Trophoblast cell (in vitro differentiated cells and primary cell): Measurements from ENCODE around the gene MRAS.

Source experiments
- DNase-seq, 2 donors: peaks; one replicate each; pipeline ENCODE4 v3.0.0-alpha.2; 2016
- H2AFZ ChIP-seq: 2 replicates; pipeline ENCODE4 v1.6.1; 2013; ENCODE audit warnings: low read length, moderate library complexity, mild to moderate bottlenecking; ENCODE audit not compliant: insufficient read depth, poor library complexity
- H2AK5ac ChIP-seq: 2 replicates; pipeline ENCODE4 v1.6.1; 2013; ENCODE audit warnings: mild to moderate bottlenecking, low read length
- H2BK120ac ChIP-seq: 2 replicates; pipeline ENCODE4 v1.6.1; 2013; ENCODE audit warnings: low read length, mild to moderate bottlenecking, moderate library complexity; ENCODE audit not compliant: insufficient read depth, poor library complexity
- H2BK12ac ChIP-seq: 2 replicates; pipeline ENCODE4 v1.6.1; 2013; ENCODE audit warnings: mild to moderate bottlenecking, low read length, moderate library complexity
- H2BK5ac ChIP-seq: 2 replicates; pipeline ENCODE4 v1.6.1; 2013; ENCODE audit warnings: low read length, low read depth, moderate library complexity, mild to moderate bottlenecking; ENCODE audit not compliant: poor library complexity
- H3K14ac ChIP-seq: 2 replicates; pipeline ENCODE4 v1.6.1; 2013; ENCODE audit warnings: mild to moderate bottlenecking, low read length
- H3K18ac ChIP-seq: 2 replicates; pipeline ENCODE4 v1.6.1; 2013; ENCODE audit warnings: mild to moderate bottlenecking, low read length
- H3K23ac ChIP-seq: 2 replicates; pipeline ENCODE4 v1.6.1; 2013; ENCODE audit warnings: low read length
- H3K27ac ChIP-seq: 2 replicates; pipeline ENCODE4 v1.5.1; 2013; ENCODE audit warnings: low read depth, mild to moderate bottlenecking, inconsistent platforms, low read length, moderate library complexity
- H3K27me3 ChIP-seq: 2 replicates; pipeline ENCODE4 v1.6.1; 2013; ENCODE audit warnings: inconsistent platforms, mild to moderate bottlenecking, low read length, moderate library complexity; ENCODE audit not compliant: insufficient read depth
- H3K36me3 ChIP-seq, 2 experiments: 1 replicate in 1 of 2; 2 replicates in 1 of 2; pipeline ENCODE4 v1.6.1; 2013; ENCODE audit warnings: low read length in 2 of 2, mild to moderate bottlenecking in 2 of 2, moderate library complexity in 1 of 2; ENCODE audit not compliant: insufficient read depth in 2 of 2, control insufficient read depth in 1 of 2
- H3K4ac ChIP-seq: 2 replicates; pipeline ENCODE4 v1.6.1; 2013; ENCODE audit warnings: low read depth, mild to moderate bottlenecking, low read length, moderate library complexity
- H3K4me1 ChIP-seq, 2 experiments: 1 replicate in 1 of 2; 2 replicates in 1 of 2; pipeline ENCODE4 v1.6.1; 2013; ENCODE audit warnings: low read length in 2 of 2, mild to moderate bottlenecking in 2 of 2, moderate library complexity in 1 of 2; ENCODE audit not compliant: insufficient read depth in 2 of 2, control insufficient read depth in 1 of 2
- H3K4me2 ChIP-seq: 2 replicates; pipeline ENCODE4 v1.6.1; 2013; ENCODE audit warnings: inconsistent platforms, mild to moderate bottlenecking, low read length, moderate library complexity
- H3K4me3 ChIP-seq: 2 replicates; pipeline ENCODE4 v1.5.1; 2013; ENCODE audit warnings: mild to moderate bottlenecking, low read depth, low read length, inconsistent platforms
- H3K79me1 ChIP-seq: one replicate; pipeline ENCODE4 v1.6.1; 2013; ENCODE audit warnings: low read length
- H3K79me2 ChIP-seq: 2 replicates; pipeline ENCODE4 v1.6.1; 2013; ENCODE audit warnings: low read length, mild to moderate bottlenecking; ENCODE audit not compliant: control insufficient read depth, insufficient read depth, poor library complexity
- H3K9ac ChIP-seq: 2 replicates; pipeline ENCODE4 v1.6.1; 2013; ENCODE audit warnings: mild to moderate bottlenecking, low read length
- H3K9me3 ChIP-seq: 2 replicates; pipeline ENCODE4 v1.6.1; 2013; ENCODE audit warnings: low read depth, mild to moderate bottlenecking, control low read depth, inconsistent platforms, low read length; ENCODE audit not compliant: insufficient read depth
- H4K12ac ChIP-seq: 2 replicates; pipeline ENCODE4 v1.6.1; 2013; ENCODE audit warnings: low read depth, mild to moderate bottlenecking, low read length, moderate library complexity
- H4K8ac ChIP-seq: 2 replicates; pipeline ENCODE4 v1.6.1; 2013; ENCODE audit warnings: low read depth, mild to moderate bottlenecking, low read length, moderate library complexity
- H4K91ac ChIP-seq: one replicate; pipeline ENCODE4 v1.6.1; 2013; ENCODE audit warnings: low read depth, mild to moderate bottlenecking, low read length, moderate library complexity
- WGBS: extraction: QIAGEN DNeasy Blood & Tissue Kit; methylation state at CpG from one replicate; pipeline ENCODE4 v1.1.7; 2013; ENCODE audit warnings: missing lambda C conversion rate; ENCODE audit not compliant: insufficient read length, insufficient coverage; ENCODE audit errors: extremely low coverage; 5-methylcytosine and 5-hydroxymethylcytosine counted together

MRAS gene

DNA sequence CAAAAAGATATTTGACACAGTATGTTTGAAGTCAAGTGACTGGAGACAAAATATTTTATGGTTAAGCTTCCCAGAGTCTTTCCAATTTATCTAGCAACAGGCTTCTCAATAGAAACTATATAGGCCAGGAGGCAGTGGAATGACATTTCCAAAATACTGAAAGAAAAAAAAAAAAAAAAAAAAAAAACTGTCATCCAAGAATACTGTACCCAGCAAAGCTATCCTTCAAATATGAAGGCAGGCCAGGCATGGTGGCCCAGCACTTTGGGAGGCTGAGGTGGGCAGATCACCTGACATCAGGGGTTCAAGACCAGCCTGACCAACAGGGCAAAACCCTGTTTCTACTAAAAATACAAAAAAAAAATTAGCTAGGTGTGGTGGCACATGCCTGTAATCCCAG is 39.6 kb upstream of the MRAS start:
- Histone ChIP-seq H3K79me2 (no peaks in the 10 kb centered on the region), H3K27me3 (no peaks in the 10 kb centered on the region), H3K4me2 (no peak overlapping the region), H2AFZ (no peak overlapping the region), H4K8ac (no peak overlapping the region), H3K4ac (no peak overlapping the region), H3K4me1 (no peaks in the 10 kb centered on the region), H4K91ac (no peak overlapping the region), H3K4me3 (no peak overlapping the region), H3K9me3 (peaks cover 11% of the 10 kb centered on the region), H2BK5ac (no peak overlapping the region), H2BK120ac (no peak overlapping the region), H2AK5ac (no peak overlapping the region), H4K12ac (no peak overlapping the region), H3K18ac (no peak overlapping the region), H3K9ac (no peak overlapping the region), H2BK12ac (no peak overlapping the region), H3K27ac (no peak overlapping the region), H3K36me3 (no peaks in the 10 kb centered on the region), H3K23ac (no peak overlapping the region), H3K79me1 (no peaks in the 10 kb centered on the region), H3K14ac (no peak overlapping the region)
- DNase-seq = no peak

DNA sequence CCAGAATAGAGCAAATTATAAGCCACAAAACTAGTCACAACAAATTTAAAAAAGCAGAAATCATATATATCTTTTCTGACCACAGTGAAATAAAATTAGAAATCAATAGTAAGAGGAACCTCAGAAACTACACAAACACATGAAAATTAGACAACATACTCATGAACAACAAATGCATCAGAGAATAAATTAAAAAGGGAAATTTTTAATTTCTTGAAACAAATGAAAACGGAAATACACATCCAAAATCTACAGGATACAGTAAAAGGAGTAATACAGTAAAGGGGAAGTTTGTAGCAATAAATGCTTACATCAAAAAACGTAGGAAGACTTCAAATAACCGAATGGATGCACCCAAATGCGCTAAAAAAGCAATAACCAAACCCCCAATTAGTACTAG is 37.9 kb upstream of the MRAS start:
- H3K4me2 ChIP-seq = no peak overlapping the region
- H2AK5ac ChIP-seq = no peak overlapping the region
- no peaks in the 10 kb centered on the region for H3K79me1 ChIP-seq
- no peaks in the 10 kb centered on the region for H3K27me3 ChIP-seq
- H4K12ac ChIP-seq = no peak overlapping the region
- no peak overlapping the region for H4K91ac ChIP-seq
- H4K8ac ChIP-seq = no peak overlapping the region
- H3K36me3 ChIP-seq = no peaks in the 10 kb centered on the region
- no peak overlapping the region for H2BK120ac ChIP-seq
- WGBS = no CpG with 5 or more reads among the region's 4 CpGs
- H3K79me2 ChIP-seq = no peaks in the 10 kb centered on the region
- no peak overlapping the region for H2BK12ac ChIP-seq
- H3K23ac ChIP-seq = no peak overlapping the region
- no peak for DNase-seq
- no peak overlapping the region for H3K14ac ChIP-seq
- no peak overlapping the region for H2AFZ ChIP-seq
- no peak overlapping the region for H3K18ac ChIP-seq
- no peak overlapping the region for H3K4ac ChIP-seq
- no peak overlapping the region for H3K9ac ChIP-seq
- H3K4me1 ChIP-seq = no peaks in the 10 kb centered on the region
- no peak overlapping the region for H2BK5ac ChIP-seq
- H3K4me3 ChIP-seq = no peak overlapping the region
- H3K27ac ChIP-seq = no peak overlapping the region
- H3K9me3 ChIP-seq = peaks cover 11% of the 10 kb centered on the region

DNA sequence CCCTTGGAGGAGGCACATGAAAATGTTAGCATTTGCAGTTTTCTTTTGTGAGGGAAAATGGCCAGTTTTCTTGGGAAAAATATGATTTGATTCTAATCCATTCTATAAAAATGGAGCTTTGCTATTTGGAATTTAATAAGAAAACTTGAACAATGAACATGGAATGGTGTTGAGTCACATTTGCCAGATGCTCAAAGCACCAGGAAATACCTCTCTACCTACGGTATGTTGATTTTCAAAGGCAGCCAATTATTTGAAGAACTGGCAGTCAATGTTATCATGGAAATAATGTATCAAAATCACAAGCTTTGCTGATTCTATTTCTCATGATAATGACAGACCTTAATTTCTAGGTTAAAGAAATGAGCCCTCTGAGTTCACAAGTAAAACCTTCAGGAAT is 33.6 kb upstream of the MRAS start:
- H3K14ac ChIP-seq = no peak overlapping the region
- H3K79me2 ChIP-seq = no peaks in the 10 kb centered on the region
- no peak overlapping the region for H2BK5ac ChIP-seq
- H4K8ac ChIP-seq = no peak overlapping the region
- no peaks in the 10 kb centered on the region for H3K27me3 ChIP-seq
- H3K27ac ChIP-seq = no peak overlapping the region
- H3K4me1 ChIP-seq = no peaks in the 10 kb centered on the region
- H2AFZ ChIP-seq = no peak overlapping the region
- no CpG with 5 or more reads among the region's 1 CpG for WGBS
- H2BK120ac ChIP-seq = no peak overlapping the region
- H2BK12ac ChIP-seq = no peak overlapping the region
- no peak overlapping the region for H4K91ac ChIP-seq
- no peak overlapping the region for H2AK5ac ChIP-seq
- no peak overlapping the region for H3K9ac ChIP-seq
- no peak overlapping the region for H3K4ac ChIP-seq
- H3K79me1 ChIP-seq = no peaks in the 10 kb centered on the region
- H3K9me3 ChIP-seq = no peaks in the 10 kb centered on the region
- DNase-seq = peak in 1 of 2 donors; percentile 69
- no peak overlapping the region for H4K12ac ChIP-seq
- no peak overlapping the region for H3K4me3 ChIP-seq
- no peak overlapping the region for H3K4me2 ChIP-seq
- H3K23ac ChIP-seq = no peak overlapping the region
- H3K36me3 ChIP-seq = no peaks in the 10 kb centered on the region
- no peak overlapping the region for H3K18ac ChIP-seq

DNA sequence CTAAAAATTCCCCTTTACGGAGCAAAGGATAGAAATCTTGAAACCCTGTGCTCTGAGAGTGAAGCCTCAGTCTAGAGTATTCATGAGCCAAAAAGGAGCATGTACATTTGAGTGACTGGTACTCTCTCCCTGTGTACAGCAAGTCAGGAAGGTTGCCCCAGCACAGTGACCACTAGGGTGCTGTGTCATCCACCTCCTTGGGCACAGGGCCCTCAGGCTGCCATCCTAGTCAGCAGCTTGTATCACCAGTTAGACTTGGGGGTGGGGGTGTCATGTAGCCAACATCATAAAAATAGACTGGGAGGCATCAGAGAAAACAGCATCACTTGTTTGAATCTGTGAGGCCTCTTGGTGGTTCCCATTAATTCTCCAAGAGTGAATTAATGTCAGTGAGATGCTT is 30.7 kb upstream of the MRAS start:
- no peak overlapping the region for H3K27ac ChIP-seq
- no peak for DNase-seq
- H3K4me1 ChIP-seq = no peaks in the 10 kb centered on the region
- no peak overlapping the region for H2BK120ac ChIP-seq
- no peak overlapping the region for H4K12ac ChIP-seq
- no peak overlapping the region for H4K91ac ChIP-seq
- H3K4me3 ChIP-seq = no peak overlapping the region
- H3K14ac ChIP-seq = no peak overlapping the region
- no peak overlapping the region for H3K4me2 ChIP-seq
- H2BK5ac ChIP-seq = no peak overlapping the region
- no peaks in the 10 kb centered on the region for H3K79me1 ChIP-seq
- no peak overlapping the region for H3K4ac ChIP-seq
- H3K23ac ChIP-seq = no peak overlapping the region
- no peak overlapping the region for H3K9ac ChIP-seq
- no peak overlapping the region for H4K8ac ChIP-seq
- no peak overlapping the region for H2AK5ac ChIP-seq
- no peak overlapping the region for H3K18ac ChIP-seq
- H3K36me3 ChIP-seq = no peaks in the 10 kb centered on the region
- H2BK12ac ChIP-seq = no peak overlapping the region
- WGBS = no CpG with 5 or more reads among the region's 1 CpG
- peaks cover 1% of the 10 kb centered on the region for H3K9me3 ChIP-seq
- no peak overlapping the region for H2AFZ ChIP-seq
- no peaks in the 10 kb centered on the region for H3K27me3 ChIP-seq
- H3K79me2 ChIP-seq = no peaks in the 10 kb centered on the region
